ENCODE data around the gene GPR180.
"Not testable (repeated sequence)": the region's sequence is repeated elsewhere in the genome, so short reads cannot be mapped to it uniquely, and the experiment has no call there.

Gene GPR180

GRCh38 chr13:94598281-94598680 is 3.4 kb upstream of the GPR180 start:
- DNase-seq, result no peak

- no peak for DNase-seq
Measured at GRCh38 chr13:94599877-94600276, 1.8 kb upstream of the GPR180 start.

GRCh38 chr13:94602467-94602866 is 810 bp downstream of the GPR180 start:
- no peak for DNase-seq

- DNase-seq, result no peak
Measured at GRCh38 chr13:94607056-94607455, 5.4 kb downstream of the GPR180 start.

GRCh38 chr13:94607939-94608338 is 6.3 kb downstream of the GPR180 start:
- no peak for DNase-seq

GRCh38 chr13:94608586-94608985 is 6.9 kb downstream of the GPR180 start:
- no peak for DNase-seq

- DNase-seq, result no peak
Measured at GRCh38 chr13:94609196-94609595, 7.5 kb downstream of the GPR180 start.

GRCh38 chr13:94610475-94610874 is 8.8 kb downstream of the GPR180 start:
- no peak for DNase-seq

GRCh38 chr13:94612050-94612449 is 10.4 kb downstream of the GPR180 start:
- no peak for DNase-seq

GRCh38 chr13:94613051-94613450 is 11.4 kb downstream of the GPR180 start:
- DNase-seq, result no peak

- DNase-seq, result peak; percentile 41
Measured at GRCh38 chr13:94617389-94618000, 15.8 kb downstream of the GPR180 start.

- peak; percentile 13 for DNase-seq
Measured at GRCh38 chr13:94620286-94620896, 18.7 kb downstream of the GPR180 start.

- no peak for DNase-seq
Measured at GRCh38 chr13:94622344-94622743, 20.7 kb downstream of the GPR180 start.

- no peak for DNase-seq
Measured at GRCh38 chr13:94623316-94623715, 21.7 kb downstream of the GPR180 start.

- DNase-seq, result no peak
Measured at GRCh38 chr13:94630858-94631257, 29.2 kb downstream of the GPR180 start.

GRCh38 chr13:94632226-94632980 is 30.7 kb downstream of the GPR180 start:
- DNase-seq, result no peak

GRCh38 chr13:94636096-94636495 is 34.4 kb downstream of the GPR180 start:
- DNase-seq, result not testable (repeated sequence)

GRCh38 chr13:94636942-94637578 is 35.4 kb downstream of the GPR180 start:
- no peak for DNase-seq

GRCh38 chr13:94637677-94638076 is 36.0 kb downstream of the GPR180 start:
- not testable (repeated sequence) for DNase-seq

GRCh38 chr13:94640721-94641120 is 39.1 kb downstream of the GPR180 start:
- no peak for DNase-seq

GRCh38 chr13:94641409-94641941 is 39.8 kb downstream of the GPR180 start:
- DNase-seq, result peak; percentile 92

GRCh38 chr13:94646904-94647303 is 45.2 kb downstream of the GPR180 start:
- peak; percentile 61 for DNase-seq

- DNase-seq, result no peak
Measured at GRCh38 chr13:94656176-94656575, 54.5 kb downstream of the GPR180 start.
